SU-DHL-6 (cell line): ENCODE measurements around the gene PARVA.

Experiments used
- H2AFZ ChIP-seq: fragments of 200-600 bp; sonication (generic); 2 replicates; pipeline ENCODE4 v1.6.1; 2014; ENCODE audit warnings: low read depth, mild to moderate bottlenecking, moderate library complexity, mixed read lengths, antibody characterized with exemption, low read length; ENCODE audit not compliant: severe bottlenecking
- H3F3A ChIP-seq: fragments of 200-600 bp; shearing (Covaris generic); 2 replicates; pipeline ENCODE4 v1.6.0; 2016; ENCODE audit warnings: antibody characterized with exemption, mild to moderate bottlenecking; ENCODE audit not compliant: insufficient read depth
- H3K27ac ChIP-seq: fragments of 200-600 bp; sonication (generic); 2 replicates; pipeline ENCODE4 v1.5.1; 2016; ENCODE audit warnings: low read depth, mild to moderate bottlenecking, low read length, moderate library complexity, mixed read lengths
- H3K27me3 ChIP-seq: fragments of 200-600 bp; sonication (generic), shearing (Covaris generic); 2 replicates; pipeline ENCODE4 v1.6.0; 2014; ENCODE audit warnings: mild to moderate bottlenecking, low read length
- H3K36me3 ChIP-seq: fragments of 200-600 bp; sonication (generic); 2 replicates; pipeline ENCODE4 v1.6.1; 2014; ENCODE audit warnings: mild to moderate bottlenecking, low read length, mixed read lengths
- H3K4me2 ChIP-seq: fragments of 300-600, 200-600 bp; shearing (Covaris generic), sonication (generic); 2 replicates; pipeline ENCODE4 v1.6.0; 2014; ENCODE audit warnings: low read length, low read depth, mild to moderate bottlenecking; ENCODE audit not compliant: poor library complexity, severe bottlenecking
- H3K4me3 ChIP-seq: fragments of 200-600 bp; sonication (generic); 2 replicates; pipeline ENCODE4 v1.5.1; 2014; ENCODE audit warnings: antibody characterized with exemption, low read length, mild to moderate bottlenecking, mixed read lengths; ENCODE audit not compliant: insufficient read depth, poor library complexity, severe bottlenecking
- H3K79me2 ChIP-seq: fragments of 200-600 bp; sonication (generic); 2 replicates; pipeline ENCODE4 v1.6.1; 2014; ENCODE audit warnings: mild to moderate bottlenecking, low read length, moderate library complexity; ENCODE audit not compliant: insufficient read depth
- H3K9ac ChIP-seq: fragments of 200-600 bp; sonication (generic); 2 replicates; pipeline ENCODE4 v1.7.0; 2014; ENCODE audit warnings: mild to moderate bottlenecking, low read length
- H3K9me2 ChIP-seq: fragments of 200-600 bp; sonication (generic); replicated peaks from 2 replicates; pipeline ENCODE4 v1.6.1; 2014; ENCODE audit warnings: low read length; ENCODE audit not compliant: insufficient read depth
- H3K9me3 ChIP-seq: fragments of 200-600 bp; sonication (generic); 2 replicates; pipeline ENCODE4 v1.6.1; 2014; ENCODE audit warnings: low read length, mixed read lengths; ENCODE audit not compliant: insufficient read depth
- H4K20me1 ChIP-seq: fragments of 200-600 bp; sonication (generic); 2 replicates; pipeline ENCODE4 v1.6.1; 2014; ENCODE audit warnings: low read depth, mild to moderate bottlenecking, antibody characterized with exemption, low read length, moderate library complexity, mixed read lengths
- EZH2phosphoT487 ChIP-seq: fragments of 200-600 bp; sonication (generic), shearing (Covaris generic); conservative IDR thresholded peaks from 2 replicates; pipeline ENCODE4 v1.6.1; 2018; ENCODE audit warnings: mild to moderate bottlenecking, antibody characterized with exemption, low read length, moderate library complexity, mixed read lengths
- TF ChIP-seq, protein P1 (sequence below): fragments of 200-600 bp; sonication (generic); IDR thresholded peaks from one replicate; pipeline ENCODE4 v1.5.1; 2017; ENCODE audit warnings: antibody characterized with exemption, mild to moderate bottlenecking, low read length, moderate library complexity; ENCODE audit not compliant: insufficient read depth, poor library complexity, severe bottlenecking

The PARVA gene

DNA sequence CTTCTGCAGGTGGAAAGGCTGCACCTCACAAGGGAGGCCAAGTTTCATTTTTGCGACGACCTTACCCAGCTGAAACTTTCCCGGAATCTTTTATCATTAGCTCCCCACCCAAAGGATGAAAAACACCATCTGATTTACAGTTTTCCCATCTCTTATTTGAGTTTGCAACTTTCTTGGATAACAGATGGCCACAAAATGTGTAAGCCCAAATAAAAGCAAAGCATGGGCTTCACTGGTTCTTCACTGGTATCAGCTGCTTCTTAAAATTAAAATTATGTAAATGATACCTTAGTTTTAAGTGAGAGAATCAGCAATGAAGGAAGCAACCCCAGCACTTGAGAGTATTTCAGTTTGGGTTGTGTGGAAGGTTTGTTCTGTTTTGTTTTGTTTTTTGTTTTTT lies 55.8 kb downstream of the PARVA start:
- Histone ChIP-seq H4K20me1 (no peaks in the 10 kb centered on the region), H3K79me2 (no peaks in the 10 kb centered on the region), H3K9me2 (no peaks in the 10 kb centered on the region), H3K27me3 (peaks cover 2% of the 10 kb centered on the region; the same call in 1 of the 2 replicates), H3K4me2 (no peak overlapping the region), H3K27ac (no peak overlapping the region), H3K36me3 (no peaks in the 10 kb centered on the region), H3K4me3 (no peak overlapping the region), H3K9ac (no peak overlapping the region), H3F3A (no peaks in the 10 kb centered on the region), H3K9me3 (no peaks in the 10 kb centered on the region), H2AFZ (no peak overlapping the region)
- TF ChIP-seq, protein P1, sequence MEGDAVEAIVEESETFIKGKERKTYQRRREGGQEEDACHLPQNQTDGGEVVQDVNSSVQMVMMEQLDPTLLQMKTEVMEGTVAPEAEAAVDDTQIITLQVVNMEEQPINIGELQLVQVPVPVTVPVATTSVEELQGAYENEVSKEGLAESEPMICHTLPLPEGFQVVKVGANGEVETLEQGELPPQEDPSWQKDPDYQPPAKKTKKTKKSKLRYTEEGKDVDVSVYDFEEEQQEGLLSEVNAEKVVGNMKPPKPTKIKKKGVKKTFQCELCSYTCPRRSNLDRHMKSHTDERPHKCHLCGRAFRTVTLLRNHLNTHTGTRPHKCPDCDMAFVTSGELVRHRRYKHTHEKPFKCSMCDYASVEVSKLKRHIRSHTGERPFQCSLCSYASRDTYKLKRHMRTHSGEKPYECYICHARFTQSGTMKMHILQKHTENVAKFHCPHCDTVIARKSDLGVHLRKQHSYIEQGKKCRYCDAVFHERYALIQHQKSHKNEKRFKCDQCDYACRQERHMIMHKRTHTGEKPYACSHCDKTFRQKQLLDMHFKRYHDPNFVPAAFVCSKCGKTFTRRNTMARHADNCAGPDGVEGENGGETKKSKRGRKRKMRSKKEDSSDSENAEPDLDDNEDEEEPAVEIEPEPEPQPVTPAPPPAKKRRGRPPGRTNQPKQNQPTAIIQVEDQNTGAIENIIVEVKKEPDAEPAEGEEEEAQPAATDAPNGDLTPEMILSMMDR = no peak
- TF ChIP-seq EZH2phosphoT487 = no peak

DNA sequence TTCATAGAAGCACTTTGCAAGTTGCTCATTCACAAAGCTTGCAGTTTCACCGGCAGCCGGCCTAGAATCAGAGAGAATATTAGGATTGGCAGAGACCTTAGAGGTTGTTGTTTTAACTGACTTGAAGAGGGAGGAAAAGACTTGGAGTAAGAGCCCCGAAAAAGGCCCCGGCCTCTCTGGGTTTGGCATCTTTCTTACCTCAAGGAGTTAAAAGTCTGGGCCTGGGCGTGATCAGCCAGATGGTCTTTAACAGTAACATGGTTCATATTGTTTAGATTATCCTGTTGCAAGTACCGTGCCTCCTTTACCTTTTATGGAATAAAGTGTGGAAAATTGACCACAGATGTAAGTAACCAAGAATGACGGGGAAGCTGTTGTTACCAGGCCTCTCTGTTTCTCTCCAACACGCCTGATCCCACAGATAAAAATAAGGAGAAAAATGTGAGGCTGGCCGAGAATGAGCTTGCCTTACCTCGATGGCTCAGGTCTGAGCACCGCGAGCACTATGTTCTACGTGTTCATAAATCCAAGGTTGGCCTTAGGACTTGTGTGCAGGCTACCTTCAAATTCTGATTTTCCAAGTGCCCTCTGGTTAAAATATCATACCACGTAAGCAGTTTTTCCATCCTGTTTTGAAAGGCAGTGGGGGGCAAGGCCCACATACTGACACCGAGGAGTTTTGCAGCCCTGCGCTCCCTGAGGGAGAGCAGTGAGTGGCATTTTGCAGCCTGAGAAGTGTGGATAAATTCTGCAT lies 56.4 kb downstream of the PARVA start:
- Histone ChIP-seq H3K27ac (no peak overlapping the region), H3K79me2 (no peaks in the 10 kb centered on the region)

GRCh38 chr11:12434325-12434654 lies 56.9 kb downstream of the PARVA start:
- no peak overlapping the region for H3K4me3 ChIP-seq
- no peaks in the 10 kb centered on the region for H3K9me2 ChIP-seq
- H3K27me3 ChIP-seq = peaks cover 2% of the 10 kb centered on the region; the same call in 1 of the 2 replicates
- no peaks in the 10 kb centered on the region for H3F3A ChIP-seq
- no peaks in the 10 kb centered on the region for H3K36me3 ChIP-seq
- no peak overlapping the region for H3K9ac ChIP-seq
- H3K27ac ChIP-seq = no peak overlapping the region
- H3K4me2 ChIP-seq = no peak overlapping the region
- no peak overlapping the region for H2AFZ ChIP-seq
- TF ChIP-seq, protein P1 = no peak
- TF ChIP-seq EZH2phosphoT487 = no peak
- H3K9me3 ChIP-seq = no peaks in the 10 kb centered on the region
- no peaks in the 10 kb centered on the region for H3K79me2 ChIP-seq
- no peaks in the 10 kb centered on the region for H4K20me1 ChIP-seq

More for the DNA sequence above, 56.4 kb downstream of the PARVA start:
- Histone ChIP-seq H3K36me3 (no peaks in the 10 kb centered on the region), H4K20me1 (no peaks in the 10 kb centered on the region), H3K9ac (no peak overlapping the region), H3K27me3 (peaks cover 2% of the 10 kb centered on the region; the same call in 1 of the 2 replicates), H2AFZ (no peak overlapping the region), H3F3A (no peaks in the 10 kb centered on the region), H3K9me3 (no peaks in the 10 kb centered on the region), H3K4me2 (no peak overlapping the region), H3K4me3 (no peak overlapping the region), H3K9me2 (no peaks in the 10 kb centered on the region)
- TF ChIP-seq, protein P1 = no peak
- TF ChIP-seq EZH2phosphoT487 = no peak
